ENCODE measurements around the gene PPARGC1A. TPM values are rescaled to one million over a fixed set of nuclear protein-coding genes. Genes with fewer than 3 reads are reported as not detected.

Gene PPARGC1A
- total and polyA plus RNA-seq, 11 donors = 25.4 to 103 (median 83.3) TPM

- Histone ChIP-seq H3K27ac (peak overlapping the region in 10 of 12 donors; percentile 22 to 83 (median 64)), H3K27me3 (no peaks in the 10 kb centered on the region), H3K4me1 (peaks cover 0 to 32% (median 8%) of the 10 kb centered on the region in 12 donors), H3K4me3 (no peak overlapping the region), H3K9me3 (peaks cover 0 to 10% (median 0%) of the 10 kb centered on the region in 12 donors), H3K36me3 (peaks cover 0 to 13% (median 0%) of the 10 kb centered on the region in 9 donors)
- DNase-seq = no peak
- 44 to 51% (median 46%) methylated on average over 5 of the region's 5 CpGs for WGBS, 4 donors
- TF ChIP-seq, protein P1, sequence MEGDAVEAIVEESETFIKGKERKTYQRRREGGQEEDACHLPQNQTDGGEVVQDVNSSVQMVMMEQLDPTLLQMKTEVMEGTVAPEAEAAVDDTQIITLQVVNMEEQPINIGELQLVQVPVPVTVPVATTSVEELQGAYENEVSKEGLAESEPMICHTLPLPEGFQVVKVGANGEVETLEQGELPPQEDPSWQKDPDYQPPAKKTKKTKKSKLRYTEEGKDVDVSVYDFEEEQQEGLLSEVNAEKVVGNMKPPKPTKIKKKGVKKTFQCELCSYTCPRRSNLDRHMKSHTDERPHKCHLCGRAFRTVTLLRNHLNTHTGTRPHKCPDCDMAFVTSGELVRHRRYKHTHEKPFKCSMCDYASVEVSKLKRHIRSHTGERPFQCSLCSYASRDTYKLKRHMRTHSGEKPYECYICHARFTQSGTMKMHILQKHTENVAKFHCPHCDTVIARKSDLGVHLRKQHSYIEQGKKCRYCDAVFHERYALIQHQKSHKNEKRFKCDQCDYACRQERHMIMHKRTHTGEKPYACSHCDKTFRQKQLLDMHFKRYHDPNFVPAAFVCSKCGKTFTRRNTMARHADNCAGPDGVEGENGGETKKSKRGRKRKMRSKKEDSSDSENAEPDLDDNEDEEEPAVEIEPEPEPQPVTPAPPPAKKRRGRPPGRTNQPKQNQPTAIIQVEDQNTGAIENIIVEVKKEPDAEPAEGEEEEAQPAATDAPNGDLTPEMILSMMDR (IDR thresholded peaks at IDR 0.05) = no peak
- TF ChIP-seq POLR2A (IDR thresholded peaks at IDR 0.05) = no peak
- peak in 3 of 4 donors; percentile 55 to 77 (median 59) for ATAC-seq
- intact Hi-C loops (cut with DNase I) = no loop called here
Observed at GRCh38 chr4:23788460-23788859, 101.4 kb downstream of the PPARGC1A start.

DNA sequence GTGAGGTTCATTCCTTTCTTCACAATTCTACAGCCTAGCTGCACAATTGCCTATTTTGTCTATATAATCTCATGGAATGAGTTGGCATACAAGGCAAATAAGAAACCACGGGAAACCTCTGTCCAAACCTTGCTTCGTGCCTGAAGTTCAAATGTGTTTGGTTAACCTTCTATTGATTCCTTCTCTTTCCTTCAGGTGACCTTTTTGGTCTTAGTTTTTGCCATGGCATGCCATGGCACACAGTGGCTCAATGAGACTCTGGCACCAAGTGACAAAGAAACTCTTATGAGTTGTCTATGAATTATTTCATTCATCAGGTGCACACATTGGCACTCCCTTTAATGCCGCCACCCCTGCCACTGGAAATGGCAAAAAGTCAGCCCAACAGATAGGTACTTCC, 101.8 kb downstream of the PPARGC1A start:
- WGBS, 4 donors = 80 to 93% (median 91%) methylated on average over 3 of the region's 3 CpGs
- Histone ChIP-seq H3K9me3 (peaks cover 0 to 14% (median 0%) of the 10 kb centered on the region in 12 donors), H3K4me3 (no peak overlapping the region), H3K27me3 (no peaks in the 10 kb centered on the region), H3K4me1 (peaks cover 0 to 32% (median 8%) of the 10 kb centered on the region in 12 donors), H3K36me3 (peaks cover 0 to 10% (median 0%) of the 10 kb centered on the region in 9 donors), H3K27ac (peak overlapping the region in 7 of 12 donors; percentile 22 to 83 (median 59))
- TF ChIP-seq, protein P1 (IDR thresholded peaks at IDR 0.05) = no peak
- no peak for TF ChIP-seq POLR2A (IDR thresholded peaks at IDR 0.05)
- intact Hi-C loops (cut with DNase I) = no loop called here
- ATAC-seq = no peak
- DNase-seq = no peak

DNA sequence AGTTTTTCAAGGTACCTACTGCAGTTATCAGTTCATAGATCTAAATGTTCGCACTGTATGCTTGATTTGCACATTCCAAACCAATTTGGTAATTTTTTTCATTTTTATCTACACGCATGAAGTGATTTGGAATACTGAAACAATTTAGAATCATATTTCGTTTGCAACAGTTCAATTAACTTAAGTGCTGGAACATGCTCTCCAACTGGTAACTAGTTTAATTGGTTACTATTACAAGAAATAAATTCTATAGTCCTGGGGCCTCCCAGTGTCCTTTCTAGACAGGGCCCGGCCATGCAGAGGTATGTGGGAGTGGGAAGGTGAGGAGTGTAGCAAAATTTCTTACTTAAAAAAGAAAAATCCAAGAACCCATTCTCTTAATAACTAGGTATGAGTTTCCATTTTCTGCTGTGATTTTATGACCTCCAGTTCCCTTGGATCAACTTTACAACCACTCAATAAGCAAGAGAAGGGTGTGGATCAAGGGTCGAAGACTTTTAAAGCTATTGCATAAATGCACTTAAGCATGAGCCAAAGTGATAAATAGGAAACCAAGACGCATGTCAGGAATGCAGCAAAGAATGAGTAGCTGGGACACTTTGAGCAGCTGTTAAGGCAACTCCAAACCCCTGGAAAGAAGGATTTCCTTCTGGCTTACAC, 106.9 kb downstream of the PPARGC1A start:
- H3K27ac ChIP-seq = no peak overlapping the region
- TF ChIP-seq POLR2A (IDR thresholded peaks at IDR 0.05) = no peak
- TF ChIP-seq, protein P1 (IDR thresholded peaks at IDR 0.05) = no peak
- peaks cover 0 to 14% (median 0%) of the 10 kb centered on the region in 12 donors for H3K9me3 ChIP-seq
- no peaks in the 10 kb centered on the region for H3K4me1 ChIP-seq
- WGBS, 4 donors = 51 to 69% (median 57%) methylated on average over 6 of the region's 6 CpGs
- no peak overlapping the region for H3K4me3 ChIP-seq
- no peaks in the 10 kb centered on the region for H3K36me3 ChIP-seq
- intact Hi-C loops (cut with DNase I) = loop anchor here in 1 of 10 donors (5.0 kb wide), 1 partner anchor 99 kb away; no protein-coding TSS in a partner anchor
- ATAC-seq = no peak
- no peak for DNase-seq
- H3K27me3 ChIP-seq = no peaks in the 10 kb centered on the region

GRCh38 chr4:23779839-23780238, 110.0 kb downstream of the PPARGC1A start:
- no peak overlapping the region for H3K27ac ChIP-seq
- no peaks in the 10 kb centered on the region for H3K27me3 ChIP-seq
- H3K36me3 ChIP-seq = no peaks in the 10 kb centered on the region
- DNase-seq (no peak), ATAC-seq (no peak)
- H3K9me3 ChIP-seq = peaks cover 0 to 6% (median 0%) of the 10 kb centered on the region in 12 donors
- TF ChIP-seq, protein P1 (IDR thresholded peaks at IDR 0.05) = no peak
- TF ChIP-seq POLR2A (IDR thresholded peaks at IDR 0.05) = no peak
- H3K4me3 ChIP-seq = no peak overlapping the region
- peaks cover 0 to 10% (median 0%) of the 10 kb centered on the region in 12 donors for H3K4me1 ChIP-seq
- WGBS, 4 donors = 60 to 75% (median 69%) methylated on average over 7 of the region's 7 CpGs
- intact Hi-C loops (cut with DNase I) = loop anchor here in 1 of 10 donors (5.0 kb wide), 1 partner anchor 102 kb away; no protein-coding TSS in a partner anchor

Data from heart left ventricle (tissue), 16 donors.